OCI-LY1 (cell line): ENCODE results near the gene SHFL.

Experiments
- H2AFZ ChIP-seq: fragments of 200-600 bp; sonication (generic), shearing (Covaris generic); 2 replicates; pipeline ENCODE4 v1.6.0; 2014; ENCODE audit warnings: antibody characterized with exemption, mild to moderate bottlenecking, low read length
- H3F3A ChIP-seq: fragments of 200-600 bp; sonication (generic), shearing (Covaris generic); 2 replicates; pipeline ENCODE4 v1.6.0; 2014; ENCODE audit warnings: mild to moderate bottlenecking, antibody characterized with exemption, low read length, moderate library complexity; ENCODE audit not compliant: insufficient read depth
- H3K27ac ChIP-seq: fragments of 200-600 bp; sonication (generic); 2 replicates; pipeline ENCODE4 v1.5.1; 2014; ENCODE audit warnings: low read length, mixed run types, mild to moderate bottlenecking, low read depth; ENCODE audit not compliant: poor library complexity, severe bottlenecking
- H3K27me3 ChIP-seq: fragments of 200-600 bp; sonication (generic); 2 replicates; pipeline ENCODE4 v1.6.0; 2014; ENCODE audit warnings: antibody characterized with exemption, mild to moderate bottlenecking, low read length, moderate library complexity; ENCODE audit not compliant: insufficient read depth
- H3K36me3 ChIP-seq: fragments of 200-600 bp; sonication (generic); 2 replicates; pipeline ENCODE4 v1.6.1; 2014; ENCODE audit warnings: mild to moderate bottlenecking, antibody characterized with exemption, low read length, moderate library complexity, mixed read lengths; ENCODE audit not compliant: insufficient read depth
- H3K4me1 ChIP-seq: fragments of 200-600 bp; sonication (generic); 2 replicates; pipeline ENCODE4 v1.5.1; 2014; ENCODE audit warnings: mild to moderate bottlenecking, low read length, moderate library complexity; ENCODE audit not compliant: insufficient read depth, severe bottlenecking
- H3K4me2 ChIP-seq: fragments of 200-600 bp; sonication (generic), shearing (Covaris generic); 2 replicates; pipeline ENCODE4 v1.6.1; 2014; ENCODE audit warnings: low read length
- H3K4me3 ChIP-seq: fragments of 200-600 bp; sonication (generic); 2 replicates; pipeline ENCODE4 v1.5.1; 2014; ENCODE audit warnings: low read length, low read depth, mild to moderate bottlenecking, mixed read lengths; ENCODE audit not compliant: poor library complexity, severe bottlenecking
- H3K79me2 ChIP-seq: fragments of 200-600 bp; shearing (Covaris generic); 2 replicates; pipeline ENCODE4 v1.6.1; 2016; ENCODE audit warnings: mixed run types, low read length, mixed read lengths; ENCODE audit not compliant: insufficient read depth
- H3K9ac ChIP-seq: fragments of 200-600 bp; sonication (generic), shearing (Covaris generic); 2 replicates; pipeline ENCODE4 v1.6.1; 2014; ENCODE audit warnings: mild to moderate bottlenecking, low read length, mixed read lengths
- H3K9me2 ChIP-seq: fragments of 200-600 bp; sonication (generic), shearing (Covaris generic); 2 replicates; pipeline ENCODE4 v1.6.1; 2014; ENCODE audit warnings: low read depth, mild to moderate bottlenecking, low read length, mixed read lengths
- H3K9me3 ChIP-seq: fragments of 200-600 bp; shearing (Covaris generic); 2 replicates; pipeline ENCODE4 v1.6.1; 2014; ENCODE audit warnings: low read length, mixed read lengths
- H4K20me1 ChIP-seq: fragments of 200-600 bp; sonication (generic), shearing (Covaris generic); 2 replicates; pipeline ENCODE4 v1.6.0; 2016; ENCODE audit warnings: mild to moderate bottlenecking, low read length; ENCODE audit not compliant: insufficient read depth
- EZH2 ChIP-seq: fragments of 200-600 bp; sonication (generic), shearing (Covaris generic); IDR thresholded peaks from 2 replicates; pipeline ENCODE4 v1.8.0; 2017; ENCODE audit warnings: borderline replicate concordance, mixed run types, mild to moderate bottlenecking, antibody characterized with exemption, low read length, moderate library complexity, mixed read lengths
- TF ChIP-seq, protein P1 (sequence below): fragments of 200-600 bp; sonication (generic), shearing (Covaris generic); IDR thresholded peaks from 2 replicates; pipeline ENCODE4 v1.5.1; 2017; ENCODE audit warnings: mild to moderate bottlenecking, antibody characterized with exemption, low read length, moderate library complexity, mixed read lengths

Gene SHFL

DNA sequence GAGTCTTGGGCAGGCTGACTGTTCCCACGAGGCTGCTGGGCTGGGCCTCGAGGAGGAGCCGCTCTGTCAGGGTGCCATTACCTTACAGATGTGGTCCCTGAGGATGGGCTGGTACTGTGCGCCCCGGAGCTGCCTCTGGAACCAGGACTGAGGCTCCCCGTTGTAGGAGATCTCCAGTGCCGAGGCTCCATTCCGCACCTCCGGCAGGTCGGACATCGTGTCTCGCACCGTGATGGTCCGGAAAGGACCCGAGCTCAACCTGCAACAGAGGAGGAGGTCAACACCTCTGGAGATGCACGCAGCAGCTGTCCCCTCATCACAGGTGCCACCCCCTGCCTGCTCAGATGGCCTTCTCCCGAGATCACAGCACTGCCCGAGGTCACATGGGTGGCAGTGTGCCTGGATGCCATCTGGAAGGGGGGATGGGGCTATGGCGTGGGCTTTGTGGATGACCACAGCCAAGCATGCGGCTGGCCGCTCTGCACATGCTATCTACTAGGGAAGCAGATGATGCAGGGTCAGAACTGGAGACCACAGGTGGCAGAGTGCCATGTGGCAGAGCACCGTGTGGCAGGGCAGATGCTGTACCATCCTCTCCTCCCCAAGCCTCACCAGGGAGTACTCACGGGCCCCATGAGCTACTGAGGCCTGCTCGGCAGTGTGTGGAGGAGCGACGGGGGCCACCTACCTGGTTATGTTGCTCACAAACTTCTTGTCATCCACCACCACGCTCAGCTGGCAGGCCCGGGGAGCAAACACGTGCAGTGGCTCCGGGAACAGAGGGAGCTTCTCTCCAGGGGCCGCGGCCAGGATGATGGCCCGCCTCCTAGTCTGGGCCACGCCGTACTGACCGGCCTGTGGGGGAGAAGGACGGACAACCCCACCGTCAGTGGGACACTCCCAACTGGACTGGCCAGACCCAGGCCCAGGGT, 51.9 kb downstream of the SHFL start:
- Histone ChIP-seq H3K36me3 (peaks cover 100% of the 10 kb centered on the region), H4K20me1 (no peaks in the 10 kb centered on the region), H3K4me3 (no peak overlapping the region), H3K9me2 (no peaks in the 10 kb centered on the region), H3K27me3 (no peaks in the 10 kb centered on the region), H3K9ac (no peak overlapping the region), H3K27ac (no peak overlapping the region), H3K4me1 (no peaks in the 10 kb centered on the region), H3F3A (no peaks in the 10 kb centered on the region), H3K79me2 (no peaks in the 10 kb centered on the region), H2AFZ (no peak overlapping the region), H3K4me2 (no peak overlapping the region), H3K9me3 (no peaks in the 10 kb centered on the region)
- TF ChIP-seq, protein P1, sequence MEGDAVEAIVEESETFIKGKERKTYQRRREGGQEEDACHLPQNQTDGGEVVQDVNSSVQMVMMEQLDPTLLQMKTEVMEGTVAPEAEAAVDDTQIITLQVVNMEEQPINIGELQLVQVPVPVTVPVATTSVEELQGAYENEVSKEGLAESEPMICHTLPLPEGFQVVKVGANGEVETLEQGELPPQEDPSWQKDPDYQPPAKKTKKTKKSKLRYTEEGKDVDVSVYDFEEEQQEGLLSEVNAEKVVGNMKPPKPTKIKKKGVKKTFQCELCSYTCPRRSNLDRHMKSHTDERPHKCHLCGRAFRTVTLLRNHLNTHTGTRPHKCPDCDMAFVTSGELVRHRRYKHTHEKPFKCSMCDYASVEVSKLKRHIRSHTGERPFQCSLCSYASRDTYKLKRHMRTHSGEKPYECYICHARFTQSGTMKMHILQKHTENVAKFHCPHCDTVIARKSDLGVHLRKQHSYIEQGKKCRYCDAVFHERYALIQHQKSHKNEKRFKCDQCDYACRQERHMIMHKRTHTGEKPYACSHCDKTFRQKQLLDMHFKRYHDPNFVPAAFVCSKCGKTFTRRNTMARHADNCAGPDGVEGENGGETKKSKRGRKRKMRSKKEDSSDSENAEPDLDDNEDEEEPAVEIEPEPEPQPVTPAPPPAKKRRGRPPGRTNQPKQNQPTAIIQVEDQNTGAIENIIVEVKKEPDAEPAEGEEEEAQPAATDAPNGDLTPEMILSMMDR, result no peak
- no peak for TF ChIP-seq EZH2

DNA sequence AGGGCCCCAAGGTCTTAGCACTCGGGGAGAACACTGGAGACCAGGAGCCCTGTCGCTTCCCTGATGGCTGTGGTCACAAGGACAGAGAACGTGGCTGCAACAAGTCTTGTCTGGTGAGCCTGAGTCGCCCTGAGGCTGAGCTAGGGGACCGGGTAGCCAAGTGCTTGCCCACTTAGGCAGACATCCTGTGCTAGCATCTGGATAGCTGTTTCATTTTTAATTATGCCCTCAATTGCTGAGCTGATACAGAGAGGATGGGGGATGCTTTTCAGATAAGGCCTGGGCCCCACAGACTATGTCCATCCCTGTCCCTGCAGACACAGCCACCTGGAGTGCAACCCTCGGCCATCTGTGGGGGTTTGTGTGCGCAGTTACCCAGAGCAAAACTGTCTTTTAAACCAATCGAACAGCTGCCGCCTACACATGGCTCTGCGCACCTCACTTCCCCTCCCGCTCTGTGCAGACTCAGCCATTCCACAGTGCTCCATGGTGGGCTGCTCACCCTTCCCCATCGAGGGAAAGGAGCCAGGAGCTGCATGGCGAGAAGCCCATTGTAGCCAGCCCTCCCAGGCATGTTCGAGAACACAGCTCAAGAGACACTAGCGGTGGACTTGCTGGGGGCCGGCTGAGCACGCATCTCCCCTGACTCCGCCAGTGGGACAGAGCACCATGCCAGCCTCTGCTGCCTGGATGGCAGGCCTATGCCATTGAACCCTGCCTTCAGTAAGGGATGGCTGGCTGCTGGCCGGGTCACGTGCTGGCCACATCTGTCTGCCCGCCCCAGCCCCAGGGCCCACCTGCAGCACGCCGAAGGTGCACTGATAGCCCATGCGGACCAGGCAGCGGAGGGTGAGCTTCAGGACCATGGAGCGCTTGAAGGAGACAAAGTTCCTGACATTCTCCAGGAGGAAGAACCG, 53.0 kb downstream of the SHFL start:
- Histone ChIP-seq H3K4me3 (no peak overlapping the region), H2AFZ (no peak overlapping the region), H3K36me3 (peaks cover 100% of the 10 kb centered on the region), H3K4me2 (no peak overlapping the region), H3K9me2 (no peaks in the 10 kb centered on the region), H3K9me3 (no peaks in the 10 kb centered on the region), H3F3A (no peaks in the 10 kb centered on the region), H3K4me1 (no peaks in the 10 kb centered on the region), H4K20me1 (no peaks in the 10 kb centered on the region), H3K27me3 (no peaks in the 10 kb centered on the region), H3K27ac (no peak overlapping the region), H3K9ac (no peak overlapping the region), H3K79me2 (no peaks in the 10 kb centered on the region)
- TF ChIP-seq, protein P1, result no peak
- TF ChIP-seq EZH2, result no peak

DNA sequence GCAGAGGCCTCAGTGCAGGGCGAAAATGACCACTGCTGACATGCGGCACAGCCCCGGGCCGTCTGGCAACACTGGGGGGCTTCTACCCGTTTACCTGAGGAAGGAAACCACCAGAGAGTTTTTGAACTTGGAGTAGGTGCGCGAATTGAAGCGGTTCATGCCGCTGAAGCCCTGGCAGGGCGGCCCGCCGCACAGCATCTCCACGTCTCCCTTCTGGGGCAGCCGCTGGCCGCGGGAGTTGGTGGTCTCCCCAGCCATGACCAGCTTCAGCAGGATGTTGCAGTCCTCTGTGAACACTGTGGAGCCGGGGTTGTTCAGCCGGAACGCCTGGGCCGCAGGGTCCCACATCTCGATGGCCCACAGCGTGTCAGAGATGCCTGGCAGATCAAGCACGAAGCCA, 53.8 kb downstream of the SHFL start:
- H2AFZ ChIP-seq, result no peak overlapping the region
- H3K9me2 ChIP-seq, result no peaks in the 10 kb centered on the region
- TF ChIP-seq, protein P1, result no peak
- TF ChIP-seq EZH2, result no peak
- H3K36me3 ChIP-seq, result peaks cover 100% of the 10 kb centered on the region
- H3K79me2 ChIP-seq, result no peaks in the 10 kb centered on the region
- H3K9ac ChIP-seq, result no peak overlapping the region
- H3K27ac ChIP-seq, result no peak overlapping the region
- no peaks in the 10 kb centered on the region for H3K9me3 ChIP-seq
- no peaks in the 10 kb centered on the region for H3K27me3 ChIP-seq
- no peaks in the 10 kb centered on the region for H3F3A ChIP-seq
- no peak overlapping the region for H3K4me3 ChIP-seq
- H3K4me1 ChIP-seq, result no peaks in the 10 kb centered on the region
- no peak overlapping the region for H3K4me2 ChIP-seq
- no peaks in the 10 kb centered on the region for H4K20me1 ChIP-seq
